ENCODE measurements around the gene MSH5. TPM values are rescaled to one million over a fixed set of nuclear protein-coding genes. Genes with fewer than 3 reads are reported as not detected.
"Not testable (repeated sequence)": the region's sequence is repeated elsewhere in the genome, so short reads cannot be mapped to it uniquely, and the experiment has no call there.

Gene MSH5
- total and polyA plus RNA-seq, 2 experiments from 2014 or later, result 12.1 to 23.9 TPM

GRCh38 chr6:31793927-31794245, 54.1 kb downstream of the MSH5 start:
- H3K36me3 Mint-ChIP-seq (ENCODE audit: low read depth), result peaks cover 57% of the 10 kb centered on the region
- peak overlapping the region; percentile 98 for H3K4me2 ChIP-seq
- peaks cover 15% of the 10 kb centered on the region for H3K27me3 Mint-ChIP-seq (ENCODE audit: insufficient read depth, low read depth, poor library complexity)
- H3K79me2 ChIP-seq (replicated peaks; ENCODE audit: insufficient read depth), result peaks cover 22% of the 10 kb centered on the region
- not testable (repeated sequence) for H3K27ac ChIP-seq (ENCODE audit: low read depth); H3K9me3 Mint-ChIP-seq; H3K4me1 Mint-ChIP-seq; H3K27me3 ChIP-seq (ENCODE audit: insufficient read depth); DNase-seq (ENCODE audit: low spot score); H3K9me2 ChIP-seq (ENCODE audit: insufficient read depth); H2AFZ ChIP-seq; ATAC-seq; H3K4me1 ChIP-seq (ENCODE audit: insufficient read depth); H3K27ac Mint-ChIP-seq; H4K20me1 ChIP-seq (replicated peaks; ENCODE audit: insufficient read depth)
- H3K4me3 Mint-ChIP-seq, result peak overlapping the region; percentile 95
- H3F3A ChIP-seq (replicated peaks; ENCODE audit: low read depth), result peaks cover 32% of the 10 kb centered on the region
- H3K36me3 ChIP-seq (ENCODE audit: insufficient read depth), result peaks cover 18% of the 10 kb centered on the region
- H3K4me3 ChIP-seq, result peak overlapping the region; percentile 99

DNA sequence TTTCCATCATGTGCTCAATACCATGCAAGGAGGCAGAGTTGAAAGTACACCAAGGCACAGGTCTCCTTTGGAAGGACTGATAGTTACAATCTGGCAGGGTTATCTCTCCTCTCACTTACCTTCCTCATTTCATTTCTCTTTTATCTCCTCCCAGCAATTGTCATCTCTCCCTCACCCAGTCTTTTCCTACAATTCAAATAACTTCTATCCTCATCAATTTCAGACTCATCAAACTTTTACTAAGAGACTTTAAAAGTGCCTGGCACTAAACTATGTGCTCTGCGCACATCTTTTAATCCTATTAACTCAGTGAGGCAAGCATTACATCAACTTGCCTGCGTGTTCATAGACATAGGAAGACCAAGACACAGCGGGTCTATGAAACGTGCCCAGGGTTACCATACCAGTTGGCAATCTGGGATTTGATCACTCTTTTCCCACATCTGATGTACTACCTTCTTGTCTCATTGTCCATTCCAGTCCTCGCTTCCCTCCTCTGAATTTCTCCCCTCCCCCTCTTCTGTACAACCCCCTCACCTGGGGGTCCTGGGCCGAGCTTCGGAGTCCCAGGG, 54.6 kb downstream of the MSH5 start:
- DNase-seq (ENCODE audit: low spot score) (peak; percentile 35), ATAC-seq (peak; percentile 12; the same call in 2 of the 3 replicates)
- H3K27ac ChIP-seq (ENCODE audit: low read depth), result no peak overlapping the region
- peaks cover 16% of the 10 kb centered on the region for H3K36me3 ChIP-seq (ENCODE audit: insufficient read depth)
- H2AFZ ChIP-seq, result peak overlapping the region; percentile 91; the same call in 1 of the 2 replicates
- no peaks in the 10 kb centered on the region for H3K27me3 ChIP-seq (ENCODE audit: insufficient read depth)
- no peaks in the 10 kb centered on the region; the same call in 1 of the 2 replicates for H3K4me1 ChIP-seq (ENCODE audit: insufficient read depth)
- peak overlapping the region; percentile 99 for H3K4me3 ChIP-seq
- no peaks in the 10 kb centered on the region for H3K9me3 Mint-ChIP-seq
- H4K20me1 ChIP-seq (replicated peaks; ENCODE audit: insufficient read depth), result 0 out of 2 replicates have a peak, but pooled peaks cover 5% of the 10 kb centered on the region
- H3K4me3 Mint-ChIP-seq, result peak overlapping the region; percentile 95
- peaks cover 22% of the 10 kb centered on the region for H3K79me2 ChIP-seq (replicated peaks; ENCODE audit: insufficient read depth)
- H3F3A ChIP-seq (replicated peaks; ENCODE audit: low read depth), result peaks cover 35% of the 10 kb centered on the region
- peaks cover 9% of the 10 kb centered on the region for H3K4me1 Mint-ChIP-seq
- peaks cover 55% of the 10 kb centered on the region for H3K36me3 Mint-ChIP-seq (ENCODE audit: low read depth)
- H3K4me2 ChIP-seq, result peak overlapping the region; percentile 98
- H3K27me3 Mint-ChIP-seq (ENCODE audit: insufficient read depth, low read depth, poor library complexity), result peaks cover 15% of the 10 kb centered on the region
- no peaks in the 10 kb centered on the region for H3K9me2 ChIP-seq (ENCODE audit: insufficient read depth)
- H3K27ac Mint-ChIP-seq, result 0 out of 2 replicates have a peak overlapping the region, but pooled peaks have one; percentile 28
- TF ChIP-seq ZNF331 (CRISPR knock-in tag; IDR thresholded peaks at IDR 0.05; ENCODE audit: low read depth), result no peak
- no peak for TF ChIP-seq CREB1 (CRISPR knock-in tag; IDR thresholded peaks at IDR 0.05; ENCODE audit: low read depth)
- TF ChIP-seq EZH2phosphoT487 (IDR thresholded peaks at IDR 0.05; ENCODE audit: unreplicated experiment), result no peak
- no peak for TF ChIP-seq POLR2AphosphoS5 (IDR thresholded peaks at IDR 0.05; ENCODE audit: low read depth)
- no peak for TF ChIP-seq CTCF (conservative IDR thresholded peaks at IDR 0.05; ENCODE audit: low read depth in 2 of 2)
- TF ChIP-seq EZH2 (IDR thresholded peaks at IDR 0.05; ENCODE audit: low read depth, unreplicated experiment), result no peak
- TF ChIP-seq, protein P1, sequence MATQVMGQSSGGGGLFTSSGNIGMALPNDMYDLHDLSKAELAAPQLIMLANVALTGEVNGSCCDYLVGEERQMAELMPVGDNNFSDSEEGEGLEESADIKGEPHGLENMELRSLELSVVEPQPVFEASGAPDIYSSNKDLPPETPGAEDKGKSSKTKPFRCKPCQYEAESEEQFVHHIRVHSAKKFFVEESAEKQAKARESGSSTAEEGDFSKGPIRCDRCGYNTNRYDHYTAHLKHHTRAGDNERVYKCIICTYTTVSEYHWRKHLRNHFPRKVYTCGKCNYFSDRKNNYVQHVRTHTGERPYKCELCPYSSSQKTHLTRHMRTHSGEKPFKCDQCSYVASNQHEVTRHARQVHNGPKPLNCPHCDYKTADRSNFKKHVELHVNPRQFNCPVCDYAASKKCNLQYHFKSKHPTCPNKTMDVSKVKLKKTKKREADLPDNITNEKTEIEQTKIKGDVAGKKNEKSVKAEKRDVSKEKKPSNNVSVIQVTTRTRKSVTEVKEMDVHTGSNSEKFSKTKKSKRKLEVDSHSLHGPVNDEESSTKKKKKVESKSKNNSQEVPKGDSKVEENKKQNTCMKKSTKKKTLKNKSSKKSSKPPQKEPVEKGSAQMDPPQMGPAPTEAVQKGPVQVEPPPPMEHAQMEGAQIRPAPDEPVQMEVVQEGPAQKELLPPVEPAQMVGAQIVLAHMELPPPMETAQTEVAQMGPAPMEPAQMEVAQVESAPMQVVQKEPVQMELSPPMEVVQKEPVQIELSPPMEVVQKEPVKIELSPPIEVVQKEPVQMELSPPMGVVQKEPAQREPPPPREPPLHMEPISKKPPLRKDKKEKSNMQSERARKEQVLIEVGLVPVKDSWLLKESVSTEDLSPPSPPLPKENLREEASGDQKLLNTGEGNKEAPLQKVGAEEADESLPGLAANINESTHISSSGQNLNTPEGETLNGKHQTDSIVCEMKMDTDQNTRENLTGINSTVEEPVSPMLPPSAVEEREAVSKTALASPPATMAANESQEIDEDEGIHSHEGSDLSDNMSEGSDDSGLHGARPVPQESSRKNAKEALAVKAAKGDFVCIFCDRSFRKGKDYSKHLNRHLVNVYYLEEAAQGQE (IDR thresholded peaks at IDR 0.05; ENCODE audit: unreplicated experiment), result no peak
- TF ChIP-seq ZNF462 (CRISPR knock-in tag; IDR thresholded peaks at IDR 0.05), result no peak
